Left renal cortex interstitium (tissue), 4 donors: ENCODE results near the gene NUAK1. TPM values are rescaled to one million over a fixed set of nuclear protein-coding genes. Genes with fewer than 3 reads are reported as not detected.

Source experiments
- DNase-seq, 4 donors: peaks; one replicate each; pipeline ENCODE4 v3.0.0-alpha.2; 2013; ENCODE audit warnings: low read depth in 4 of 4, low spot score in 2 of 4, missing footprints in 1 of 4
- polyA plus RNA-seq, 4 donors: library from polyadenylated mRNA; unstranded; fragments of 120-200 nt; gene quantifications; one replicate each; pipeline ENCODE4 v1.2.1, GENCODE V29; 2013; ENCODE audit not compliant: insufficient read length in 4 of 4

NUAK1 gene
- 10 to 100 TPM in 2 of 4 donors, 1 to 10 TPM in 2; 9.3 to 10.7 (median 10.1) TPM for polyA plus RNA-seq

- peak in 1 of 4 donors; percentile 66 for DNase-seq
Measured at GRCh38 chr12:106138633-106139421, at the start of gene NUAK1. Gene NUAK1, minus strand, starts transcription at chr12:106138954. Its CDS starts 301 bp downstream, at chr12:106138653.

GRCh38 chr12:106188256-106188655 is 49.5 kb upstream of the NUAK1 start:
- no peak for DNase-seq

- DNase-seq: no peak
Measured at GRCh38 chr12:106187842-106188241, 49.1 kb upstream of the NUAK1 start.

- DNase-seq: no peak
Measured at GRCh38 chr12:106187155-106187789, 48.5 kb upstream of the NUAK1 start.

- no peak for DNase-seq
Measured at GRCh38 chr12:106183735-106184134, 45.0 kb upstream of the NUAK1 start.

- no peak for DNase-seq
Measured at GRCh38 chr12:106181401-106182114, 42.8 kb upstream of the NUAK1 start.

- DNase-seq: no peak
Measured at GRCh38 chr12:106179086-106179485, 40.3 kb upstream of the NUAK1 start.

GRCh38 chr12:106178562-106178961 is 39.8 kb upstream of the NUAK1 start:
- no peak for DNase-seq

- no peak for DNase-seq
Measured at GRCh38 chr12:106176560-106176959, 37.8 kb upstream of the NUAK1 start.

GRCh38 chr12:106174876-106175275 is 36.1 kb upstream of the NUAK1 start:
- DNase-seq: no peak

GRCh38 chr12:106173442-106173841 is 34.7 kb upstream of the NUAK1 start:
- DNase-seq: no peak

- no peak for DNase-seq
Measured at GRCh38 chr12:106171117-106171750, 32.5 kb upstream of the NUAK1 start.

GRCh38 chr12:106170285-106170684 is 31.5 kb upstream of the NUAK1 start:
- DNase-seq: no peak

GRCh38 chr12:106163712-106164111 is 25.0 kb upstream of the NUAK1 start:
- DNase-seq: no peak

GRCh38 chr12:106161491-106161890 is 22.7 kb upstream of the NUAK1 start:
- no peak for DNase-seq

- DNase-seq: no peak
Measured at GRCh38 chr12:106160915-106161314, 22.2 kb upstream of the NUAK1 start.

GRCh38 chr12:106157802-106158201 is 19.0 kb upstream of the NUAK1 start:
- no peak for DNase-seq

- no peak for DNase-seq
Measured at GRCh38 chr12:106154751-106155273, 16.1 kb upstream of the NUAK1 start.

GRCh38 chr12:106152334-106152733 is 13.6 kb upstream of the NUAK1 start:
- no peak for DNase-seq

GRCh38 chr12:106150555-106150954 is 11.8 kb upstream of the NUAK1 start:
- no peak for DNase-seq
